Loucy (cell line): Measurements from ENCODE around the gene SART3.
"Not testable (repeated sequence)": the region's sequence is repeated elsewhere in the genome, so short reads cannot be mapped to it uniquely, and the experiment has no call there.

Source experiments
- H2AFZ ChIP-seq: fragments of 200-600 bp; sonication (generic); 2 replicates; pipeline ENCODE4 v1.6.0; 2016; ENCODE audit warnings: antibody characterized with exemption, mild to moderate bottlenecking, low read length, moderate library complexity
- H3F3A ChIP-seq: fragments of 200-600 bp; 2 replicates; pipeline ENCODE4 v1.6.0; 2016; ENCODE audit warnings: antibody characterized with exemption, low read depth, mild to moderate bottlenecking
- H3K27me3 ChIP-seq: fragments of 200-600 bp; sonication (generic); 2 replicates; pipeline ENCODE4 v1.6.1; 2014; ENCODE audit warnings: low read length, mild to moderate bottlenecking; ENCODE audit not compliant: insufficient read depth, poor library complexity, severe bottlenecking
- H3K36me3 ChIP-seq: fragments of 200-600 bp; sonication (generic); 2 replicates; pipeline ENCODE4 v1.6.1; 2016; ENCODE audit warnings: low read length; ENCODE audit not compliant: insufficient read depth
- H3K4me1 ChIP-seq: fragments of 200-600 bp; sonication (generic); 2 replicates; pipeline ENCODE4 v1.5.1; 2014; ENCODE audit warnings: low read length, mild to moderate bottlenecking; ENCODE audit not compliant: insufficient read depth, poor library complexity, severe bottlenecking
- H3K4me2 ChIP-seq: fragments of 200-600 bp; sonication (generic); 2 replicates; pipeline ENCODE4 v1.6.0; 2014; ENCODE audit warnings: antibody characterized with exemption, low read length, low read depth, mild to moderate bottlenecking; ENCODE audit not compliant: poor library complexity, severe bottlenecking
- H3K4me3 ChIP-seq: fragments of 200-600 bp; sonication (generic); 2 replicates; pipeline ENCODE4 v1.5.1; 2014; ENCODE audit warnings: low read length, mild to moderate bottlenecking, mixed read lengths; ENCODE audit not compliant: poor library complexity, severe bottlenecking
- H3K79me2 ChIP-seq: fragments of 200-600 bp; sonication (generic); 2 replicates; pipeline ENCODE4 v1.6.1; 2014; ENCODE audit warnings: low read length; ENCODE audit not compliant: insufficient read depth
- H3K9ac ChIP-seq: fragments of 200-600 bp; sonication (generic); 2 replicates; pipeline ENCODE4 v1.6.0; 2014; ENCODE audit warnings: mild to moderate bottlenecking, low read depth, low read length, moderate library complexity; ENCODE audit not compliant: poor library complexity, severe bottlenecking
- H3K9me2 ChIP-seq: fragments of 200-600 bp; sonication (generic); replicated peaks from 2 replicates; pipeline ENCODE4 v1.6.1; 2016; ENCODE audit warnings: low read depth, low read length, mixed read lengths
- H3K9me3 ChIP-seq: fragments of 200-600 bp; sonication (generic); 2 replicates; pipeline ENCODE4 v1.6.1; 2014; ENCODE audit warnings: mild to moderate bottlenecking, antibody characterized with exemption, low read length, low read depth; ENCODE audit not compliant: insufficient read depth
- H4K20me1 ChIP-seq: fragments of 200-600 bp; sonication (generic); 2 replicates; pipeline ENCODE4 v1.6.0; 2014; ENCODE audit warnings: antibody characterized with exemption, low read length, mild to moderate bottlenecking; ENCODE audit not compliant: insufficient read depth, poor library complexity, severe bottlenecking
- CTCF ChIP-seq: fragments of 200-600 bp; sonication (generic); conservative IDR thresholded peaks from 2 replicates; pipeline ENCODE4 v1.5.1; 2014; ENCODE audit warnings: mild to moderate bottlenecking, antibody characterized with exemption, low read length
- EZH2phosphoT487 ChIP-seq: fragments of 200-600 bp; IDR thresholded peaks from 2 replicates; pipeline ENCODE4 v1.6.1; 2018; ENCODE audit warnings: antibody characterized with exemption, mild to moderate bottlenecking, moderate library complexity, borderline replicate concordance

The SART3 gene

GRCh38 chr12:108495054-108495453, 65.9 kb downstream of the SART3 start:
- no peaks in the 10 kb centered on the region for H3K79me2 ChIP-seq
- no peak overlapping the region for H3K4me3 ChIP-seq
- H3K9me3 ChIP-seq, result no peaks in the 10 kb centered on the region
- no peaks in the 10 kb centered on the region for H3K4me1 ChIP-seq
- H3K9me2 ChIP-seq, result no peaks in the 10 kb centered on the region
- no peaks in the 10 kb centered on the region for H3K27me3 ChIP-seq
- no peaks in the 10 kb centered on the region for H3F3A ChIP-seq
- no peaks in the 10 kb centered on the region for H4K20me1 ChIP-seq
- no peaks in the 10 kb centered on the region for H3K36me3 ChIP-seq
- H3K9ac ChIP-seq, result no peak overlapping the region
- TF ChIP-seq EZH2phosphoT487, result no peak
- peak; percentile 92 for TF ChIP-seq CTCF
- no peak overlapping the region for H3K4me2 ChIP-seq
- H2AFZ ChIP-seq, result no peak overlapping the region

DNA sequence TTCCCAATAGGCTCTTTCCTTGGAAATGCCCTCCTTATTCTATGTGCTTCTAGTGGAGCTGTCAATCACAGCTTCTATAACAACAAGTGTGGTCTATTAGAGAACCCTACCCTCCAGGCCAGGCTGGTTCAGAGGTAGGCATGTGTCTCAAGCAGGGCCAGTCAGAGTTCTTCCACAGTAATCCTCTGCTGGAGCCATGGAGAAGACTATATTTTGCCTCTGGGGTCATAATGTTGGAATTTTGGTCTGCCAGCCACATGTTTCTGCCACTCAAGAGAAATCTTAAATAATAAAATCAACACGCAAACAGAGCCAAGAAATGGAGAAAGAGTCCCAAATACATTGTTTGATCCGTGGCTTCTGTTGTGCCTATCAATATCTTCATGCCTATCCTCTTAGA, 69.7 kb downstream of the SART3 start:
- Histone ChIP-seq H3K4me2 (no peak overlapping the region), H3K79me2 (no peaks in the 10 kb centered on the region), H3K27me3 (no peaks in the 10 kb centered on the region), H4K20me1 (no peaks in the 10 kb centered on the region), H3K9me2 (no peaks in the 10 kb centered on the region), H3K36me3 (no peaks in the 10 kb centered on the region), H3F3A (no peaks in the 10 kb centered on the region), H3K4me1 (no peaks in the 10 kb centered on the region), H3K9ac (no peak overlapping the region), H3K4me3 (no peak overlapping the region), H2AFZ (no peak overlapping the region), H3K9me3 (no peaks in the 10 kb centered on the region)
- no peak for TF ChIP-seq CTCF
- TF ChIP-seq EZH2phosphoT487, result no peak

GRCh38 chr12:108487029-108487428, 73.9 kb downstream of the SART3 start:
- H3F3A ChIP-seq, result not testable (repeated sequence)

GRCh38 chr12:108485371-108485770, 75.6 kb downstream of the SART3 start:
- H3K79me2 ChIP-seq, H3K4me2 ChIP-seq, H3K4me1 ChIP-seq, H3K9ac ChIP-seq, H3K27me3 ChIP-seq, H3F3A ChIP-seq, H3K9me3 ChIP-seq, H3K36me3 ChIP-seq, H2AFZ ChIP-seq, H4K20me1 ChIP-seq, H3K4me3 ChIP-seq, H3K9me2 ChIP-seq: not testable (repeated sequence)

More at GRCh38 chr12:108487029-108487428, 73.9 kb downstream of the SART3 start:
- H3K9ac ChIP-seq, H3K27me3 ChIP-seq, H3K4me1 ChIP-seq, H3K36me3 ChIP-seq, H4K20me1 ChIP-seq, H3K4me2 ChIP-seq, H3K4me3 ChIP-seq, H3K9me2 ChIP-seq, H2AFZ ChIP-seq, H3K9me3 ChIP-seq, H3K79me2 ChIP-seq: not testable (repeated sequence)
